ENCODE data around the gene UBE2A.

The UBE2A gene

DNA sequence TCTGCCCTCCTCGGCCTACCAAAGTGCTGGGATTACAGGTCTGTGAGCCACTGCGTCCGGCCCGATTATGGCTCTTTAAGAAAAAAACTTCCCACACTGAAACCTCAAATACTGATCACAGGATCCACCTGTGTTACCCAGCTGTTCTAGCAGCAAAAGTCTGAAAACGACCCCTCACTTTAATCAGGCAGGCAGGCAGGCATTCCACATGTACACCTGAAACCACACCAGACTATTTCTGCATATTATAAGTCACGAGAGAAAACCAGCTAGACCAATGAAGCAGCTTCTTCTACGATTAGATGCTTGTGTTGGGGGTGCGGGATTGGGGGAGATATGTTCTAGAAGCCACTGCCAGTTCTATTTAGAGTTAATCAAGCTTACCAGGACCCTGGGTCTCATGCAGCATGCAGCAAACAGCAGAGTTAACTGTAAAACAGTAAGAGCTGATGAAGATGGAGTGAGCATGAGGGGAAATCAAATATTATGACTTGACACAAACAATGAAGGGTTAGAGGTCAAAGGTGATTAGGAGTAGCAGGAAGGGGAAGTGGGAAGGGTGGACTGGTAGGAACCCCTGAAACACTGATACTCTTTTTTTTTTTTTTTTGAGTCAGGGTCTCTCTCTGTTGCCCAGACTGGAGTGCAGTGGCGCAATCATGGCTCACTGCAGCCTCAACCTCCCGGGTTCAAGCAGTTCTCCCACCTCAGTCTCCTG, 50.7 kb downstream of the UBE2A start:
- TF ChIP-seq, protein P1, sequence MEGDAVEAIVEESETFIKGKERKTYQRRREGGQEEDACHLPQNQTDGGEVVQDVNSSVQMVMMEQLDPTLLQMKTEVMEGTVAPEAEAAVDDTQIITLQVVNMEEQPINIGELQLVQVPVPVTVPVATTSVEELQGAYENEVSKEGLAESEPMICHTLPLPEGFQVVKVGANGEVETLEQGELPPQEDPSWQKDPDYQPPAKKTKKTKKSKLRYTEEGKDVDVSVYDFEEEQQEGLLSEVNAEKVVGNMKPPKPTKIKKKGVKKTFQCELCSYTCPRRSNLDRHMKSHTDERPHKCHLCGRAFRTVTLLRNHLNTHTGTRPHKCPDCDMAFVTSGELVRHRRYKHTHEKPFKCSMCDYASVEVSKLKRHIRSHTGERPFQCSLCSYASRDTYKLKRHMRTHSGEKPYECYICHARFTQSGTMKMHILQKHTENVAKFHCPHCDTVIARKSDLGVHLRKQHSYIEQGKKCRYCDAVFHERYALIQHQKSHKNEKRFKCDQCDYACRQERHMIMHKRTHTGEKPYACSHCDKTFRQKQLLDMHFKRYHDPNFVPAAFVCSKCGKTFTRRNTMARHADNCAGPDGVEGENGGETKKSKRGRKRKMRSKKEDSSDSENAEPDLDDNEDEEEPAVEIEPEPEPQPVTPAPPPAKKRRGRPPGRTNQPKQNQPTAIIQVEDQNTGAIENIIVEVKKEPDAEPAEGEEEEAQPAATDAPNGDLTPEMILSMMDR (IDR thresholded peaks at IDR 0.05; ENCODE audit: low read depth, low read length): no peak
- H3K4me3 ChIP-seq (replicated peaks in 1 of 2; ENCODE audit: low read depth in 2 of 2, low read length in 2 of 2): no peak overlapping the region
- no peak for DNase-seq (ENCODE audit: low read depth in 2 of 2)

DNA sequence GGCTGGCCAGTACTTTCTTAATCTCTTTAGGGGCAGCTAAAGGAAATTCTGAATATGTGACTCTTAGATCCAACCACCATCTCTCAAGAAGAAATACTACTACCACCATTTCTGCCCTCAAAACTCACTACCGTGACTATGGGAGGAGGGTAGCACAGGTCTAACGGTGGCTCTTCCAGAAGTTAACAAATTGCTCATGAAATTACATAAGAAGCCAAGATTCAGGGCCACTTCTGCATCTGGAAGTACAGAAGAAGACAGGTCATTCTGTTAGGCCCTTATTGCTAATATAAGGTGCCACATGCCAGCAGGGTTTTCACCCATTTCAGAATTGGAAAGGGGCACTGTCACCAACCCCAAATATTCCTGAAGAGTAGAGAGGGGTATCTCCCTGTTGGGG, 51.5 kb downstream of the UBE2A start:
- DNase-seq (ENCODE audit: low read depth in 2 of 2): no peak
- TF ChIP-seq, protein P1 (IDR thresholded peaks at IDR 0.05; ENCODE audit: low read depth, low read length): no peak
- H3K4me3 ChIP-seq (replicated peaks in 1 of 2; ENCODE audit: low read depth in 2 of 2, low read length in 2 of 2): no peak overlapping the region
